HCT116 (cell line): ENCODE measurements around the gene RPS28. TPM values are rescaled to one million over a fixed set of nuclear protein-coding genes. Genes with fewer than 3 reads are reported as not detected.
A peak's percentile ranks its signal among the peaks of the same experiment; 100 is the strongest.

ENCODE experiments used
- ATAC-seq: fragments of 200-7000 bp; cut with Tn5 transposase; 2 replicates; pipeline ENCODE4 v1.9.1; 2020; ENCODE audit warnings: mild to moderate bottlenecking, moderate library complexity
- BruUV-seq: library from RNA; stranded (reverse); fragments of 400-500 nt; replicated peaks from 2 replicates; lab custom pipeline; 2021; lab: Mats Ljungman, UMichigan
- CTCF ChIA-PET: fragments of 300-600 bp; sonication (Branson Sonifier 250); formaldehyde crosslinking; loops from one replicate; lab custom pipeline; 2021; ENCODE audit warnings: antibody characterized with exemption; lab: Charles Lee
- POLR2A ChIA-PET: fragments of 300-600, 350-600 bp; sonication (Branson Sonifier 250); formaldehyde crosslinking; loops from one replicate; lab custom pipeline; 2021; ENCODE audit warnings: antibody characterized with exemption; lab: Charles Lee
- RAD21 ChIA-PET, 2 experiments: fragments of 300-600 bp; sonication (Branson Sonifier 250); formaldehyde crosslinking; loops; one replicate each; lab custom pipeline; 2023; ENCODE audit warnings: low total read pairs in 2 of 2; ENCODE audit not compliant: uncharacterized antibody in 2 of 2, unreplicated experiment in 2 of 2, low non-redundant PET in 1 of 2; lab: Charles Lee
- DNase-seq: peaks from one replicate; pipeline ENCODE4 v3.0.0-alpha.2; 2010; ENCODE audit warnings: low read depth, low spot score
- H2AFZ ChIP-seq: fragments of 200-600 bp; shearing (Covaris generic), sonication (generic); 2 replicates; pipeline ENCODE4 v1.6.1; 2017; ENCODE audit warnings: low read depth, mixed run types, mixed read lengths, antibody characterized with exemption, low read length; ENCODE audit not compliant: poor library complexity, severe bottlenecking
- H3K27ac ChIP-seq: 2 replicates; pipeline ENCODE4 v1.5.1; 2012; ENCODE audit warnings: low read depth, low read length
- H3K27me3 ChIP-seq: fragments of 200-600 bp; sonication (generic); 2 replicates; pipeline ENCODE4 v1.6.1; 2016; ENCODE audit warnings: mixed run types, low read length, mixed read lengths; ENCODE audit not compliant: insufficient read depth
- H3K36me3 ChIP-seq, 2 experiments: fragments of 200-500 bp in 1 of 2; fragments of 200-600 bp in 1 of 2; sonication (Bioruptor generic) in 1 of 2; sonication (generic) in 1 of 2; 2 replicates each; pipeline versions ENCODE4 v1.5.1 to v1.6.1; 2014 to 2016; ENCODE audit warnings: low read length in 2 of 2, inconsistent platforms in 1 of 2, mixed read lengths in 1 of 2, mixed run types in 1 of 2; ENCODE audit not compliant: insufficient read depth in 2 of 2, control insufficient read depth in 1 of 2
- H3K4me1 ChIP-seq, 2 experiments: fragments of 200-600 bp in 1 of 2; sonication (generic) in 1 of 2; 2 replicates each; pipeline versions ENCODE4 v1.5.1 to v1.6.1; 2012 to 2017; ENCODE audit warnings: low read length in 2 of 2, inconsistent platforms in 1 of 2, mild to moderate bottlenecking in 1 of 2, mixed read lengths in 1 of 2, mixed run types in 1 of 2, moderate library complexity in 1 of 2; ENCODE audit not compliant: insufficient read depth in 2 of 2, control insufficient read depth in 1 of 2
- H3K4me2 ChIP-seq: fragments of 200-600 bp; sonication (generic); 2 replicates; pipeline ENCODE4 v1.6.1; 2017; ENCODE audit warnings: mixed run types, low read length, mixed read lengths
- H3K4me3 ChIP-seq, 2 experiments: fragments of 200-600 bp in 1 of 2; sonication (generic) in 1 of 2; replicated peaks in 1 of 2; 2 replicates each; pipeline ENCODE4 v1.5.1; 2011 to 2016; ENCODE audit warnings: low read length in 2 of 2, control low read depth in 1 of 2, low read depth in 1 of 2, mild to moderate bottlenecking in 1 of 2, mixed read lengths in 1 of 2, mixed run types in 1 of 2
- H3K79me2 ChIP-seq: fragments of 200-600 bp; sonication (generic); 2 replicates; pipeline ENCODE4 v1.6.1; 2017; ENCODE audit warnings: mild to moderate bottlenecking, mixed run types, low read length, moderate library complexity, mixed read lengths; ENCODE audit not compliant: insufficient read depth
- H3K9ac ChIP-seq: fragments of 200-600 bp; sonication (generic); 2 replicates; pipeline ENCODE4 v1.6.1; 2016; ENCODE audit warnings: low read length, mixed read lengths
- H3K9me2 ChIP-seq: fragments of 200-600 bp; sonication (generic), shearing (Covaris generic); 2 replicates; pipeline ENCODE4 v1.6.1; 2017; ENCODE audit warnings: mixed run types, mild to moderate bottlenecking, moderate library complexity; ENCODE audit not compliant: insufficient read depth
- H3K9me3 ChIP-seq, 2 experiments: fragments of 200-500 bp in 1 of 2; fragments of 200-600 bp in 1 of 2; sonication (Bioruptor generic) in 1 of 2; sonication (generic) in 1 of 2; 2 replicates each; pipeline ENCODE4 v1.6.1; 2014 to 2017; ENCODE audit warnings: low read length in 2 of 2, mixed read lengths in 2 of 2, inconsistent platforms in 1 of 2, low read depth in 1 of 2, mild to moderate bottlenecking in 1 of 2, mixed run types in 1 of 2, moderate library complexity in 1 of 2; ENCODE audit not compliant: control insufficient read depth in 1 of 2, insufficient read depth in 1 of 2
- H4K20me1 ChIP-seq: fragments of 200-600 bp; sonication (generic), shearing (Covaris generic); 2 replicates; pipeline ENCODE4 v1.6.1; 2017; ENCODE audit warnings: mixed run types, mild to moderate bottlenecking, moderate library complexity; ENCODE audit not compliant: insufficient read depth
- CBX3 ChIP-seq: IDR thresholded peaks from 2 replicates; pipeline ENCODE4 v1.6.1; 2012; ENCODE audit warnings: low read depth
- CEBPB ChIP-seq: IDR thresholded peaks from 2 replicates; pipeline ENCODE4 v1.6.1; 2012; ENCODE audit warnings: low read depth
- JUND ChIP-seq: IDR thresholded peaks from 2 replicates; pipeline ENCODE4 v1.6.1; 2012
- POLR2AphosphoS5 ChIP-seq: IDR thresholded peaks from 2 replicates; pipeline ENCODE4 v1.6.1; 2011; ENCODE audit warnings: mild to moderate bottlenecking, low read depth, low read length, moderate library complexity
- SP1 ChIP-seq: IDR thresholded peaks from 2 replicates; pipeline ENCODE4 v1.6.1; 2012; ENCODE audit warnings: low read depth
- TCF7L2 ChIP-seq: IDR thresholded peaks from 2 replicates; pipeline ENCODE4 v1.7.0; 2011; ENCODE audit warnings: borderline replicate concordance, inconsistent platforms; ENCODE audit not compliant: insufficient read depth, insufficient read length; ENCODE audit errors: extremely low read depth
- intact Hi-C: fragments of 100-400 bp; cut with micrococcal nuclease; formaldehyde crosslinking; loops from 2 replicates; pipeline ENCODE4 v1.10.0; 2022
- total RNA-seq: library from RNA; stranded (reverse); gene quantifications from one replicate; pipeline ENCODE4 v1.2.1, GENCODE V29; 2021; ENCODE audit not compliant: unreplicated experiment
- TF ChIP-seq, protein P1 (sequence below): IDR thresholded peaks from 2 replicates; pipeline ENCODE4 v1.6.1; 2012

Gene RPS28
- total RNA-seq, 1 experiment from 2014 or later: 2,379 TPM

DNA sequence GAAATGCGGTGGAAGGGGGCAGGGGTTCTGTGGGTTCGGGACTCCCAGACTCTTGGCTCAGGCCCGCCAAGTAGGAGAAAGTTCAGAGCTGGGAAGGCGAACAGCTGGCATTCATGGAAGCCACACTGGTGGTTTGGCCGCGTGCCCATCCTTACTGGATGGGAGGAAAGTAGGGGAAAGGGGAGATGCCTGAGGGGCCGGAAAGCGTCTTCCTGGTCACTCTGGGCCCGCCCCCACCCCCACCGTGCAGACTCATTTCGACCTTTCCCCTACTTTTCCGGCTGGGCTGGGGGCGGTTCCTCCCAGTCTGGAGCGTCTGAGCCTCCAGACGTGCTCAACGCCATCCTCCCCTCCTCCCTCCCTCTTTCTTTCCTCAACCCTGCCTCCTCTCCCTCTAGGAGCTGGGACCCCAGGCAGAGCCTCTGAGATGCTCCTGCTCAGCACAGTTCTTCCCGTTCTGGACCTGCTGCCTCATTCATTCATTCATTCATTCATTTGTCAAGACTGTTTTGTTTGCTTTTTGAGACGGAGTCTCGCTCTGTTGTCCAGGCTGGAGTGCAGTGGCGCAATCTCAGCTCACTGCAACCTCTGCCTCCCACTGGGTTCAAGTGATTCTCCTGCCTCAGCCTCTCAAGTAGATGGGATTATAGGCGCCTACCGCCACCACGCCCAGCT lies 46.2 kb downstream of the RPS28 start:
- intact Hi-C loops: no loop called here
- RAD21 ChIA-PET: interaction anchor here in 1 of 2 experiments (0.6 kb wide), 1 partner anchor 1642 kb away, joined by 4 read pairs; no protein-coding TSS in a partner anchor
- Histone ChIP-seq H3K36me3 (no peaks in the 10 kb centered on the region; a peak in 2 of 4 replicates), H3K4me3 (peak overlapping the region in 1 of 2 experiments; percentile 20; a peak in 2 of 4 replicates), H3K79me2 (no peaks in the 10 kb centered on the region), H4K20me1 (no peaks in the 10 kb centered on the region), H3K27me3 (no peaks in the 10 kb centered on the region), H3K4me1 (peaks cover 30 to 53% of the 10 kb centered on the region in 2 experiments), H3K9me2 (no peaks in the 10 kb centered on the region), H3K27ac (no peak overlapping the region; the same call in 1 of the 2 replicates), H2AFZ (no peak overlapping the region), H3K9me3 (no peaks in the 10 kb centered on the region), H3K9ac (peak overlapping the region; percentile 20; the same call in 1 of the 2 replicates), H3K4me2 (peak overlapping the region; percentile 68)
- CTCF ChIA-PET: no interaction called here
- peak; percentile 18 for ATAC-seq
- TF ChIP-seq, protein P1, sequence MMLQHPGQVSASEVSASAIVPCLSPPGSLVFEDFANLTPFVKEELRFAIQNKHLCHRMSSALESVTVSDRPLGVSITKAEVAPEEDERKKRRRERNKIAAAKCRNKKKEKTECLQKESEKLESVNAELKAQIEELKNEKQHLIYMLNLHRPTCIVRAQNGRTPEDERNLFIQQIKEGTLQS: no peak
- TF ChIP-seq SP1 (peak; percentile 41), CEBPB (no peak), POLR2AphosphoS5 (peak; percentile 42; the same call in 1 of the 2 replicates), TCF7L2 (no peak), CBX3 (no peak), JUND (peak; percentile 23; the same call in 1 of the 2 replicates)
- no peak for DNase-seq
- POLR2A ChIA-PET: interaction anchor here (1.0 to 2.1 kb wide), 3 partner anchors 9 to 146 kb away, joined by 3 to 8 read pairs (median 6); partner anchors contain the start of genes RAB11B and ZNF414
- BruUV-seq: no TSS peak
